ENCODE results near the gene PRMT9.
A peak's percentile ranks its signal among the peaks of the same experiment; 100 is the strongest.

PRMT9 gene

DNA sequence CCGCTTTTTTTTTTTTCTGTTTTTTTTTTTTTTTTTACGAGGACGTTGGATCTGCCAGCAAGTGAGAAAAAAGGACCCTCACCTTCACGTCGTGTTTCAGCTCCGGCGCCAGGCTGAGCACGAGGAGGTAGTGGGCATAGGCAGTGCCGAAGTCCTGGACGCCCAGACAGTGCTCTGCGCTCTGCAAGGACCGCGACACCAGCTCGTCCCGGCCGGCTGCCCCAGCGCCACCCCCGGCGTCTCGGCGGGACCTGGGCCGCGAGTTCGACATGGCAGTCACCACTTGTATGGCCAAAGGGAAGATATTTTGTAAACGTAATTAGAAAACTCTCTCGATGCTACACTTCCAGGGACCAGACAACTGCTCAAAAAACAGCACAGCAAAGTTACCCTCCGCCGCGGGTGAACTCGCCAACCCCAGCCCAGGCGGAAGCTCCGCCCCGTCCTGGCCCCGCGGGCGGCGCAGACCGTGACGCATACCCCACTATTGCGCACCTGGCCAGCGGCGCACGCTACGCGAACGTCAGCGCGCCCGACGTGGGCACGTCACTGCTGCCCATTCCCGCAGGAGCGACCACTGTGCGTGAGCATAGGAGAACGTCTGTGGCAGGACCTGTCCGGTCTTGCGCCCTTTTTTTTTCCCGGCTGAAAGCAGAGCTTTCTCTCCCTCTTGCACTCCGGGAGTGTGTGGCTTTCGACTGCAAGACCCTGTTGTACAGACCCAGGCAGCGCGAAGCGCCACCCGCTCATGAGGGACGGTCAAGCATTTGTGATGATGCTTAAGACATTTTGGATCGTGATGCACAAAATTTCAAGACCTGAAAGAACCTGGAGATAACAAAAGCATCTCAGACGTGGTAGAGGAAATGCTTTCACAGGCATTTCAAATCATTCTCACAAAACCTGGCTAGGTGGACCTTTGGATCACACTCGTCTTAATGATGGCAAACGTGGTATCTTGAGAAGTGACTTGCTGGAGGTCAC lies at the start of gene PRMT9:
Gene PRMT9 (minus strand): TSS at position 447 of the 984 bp plus-strand sequence. CDS start 176 bp downstream, at position 271.
- DNase-seq (ENCODE audit: low read depth): peak; percentile 80

DNA sequence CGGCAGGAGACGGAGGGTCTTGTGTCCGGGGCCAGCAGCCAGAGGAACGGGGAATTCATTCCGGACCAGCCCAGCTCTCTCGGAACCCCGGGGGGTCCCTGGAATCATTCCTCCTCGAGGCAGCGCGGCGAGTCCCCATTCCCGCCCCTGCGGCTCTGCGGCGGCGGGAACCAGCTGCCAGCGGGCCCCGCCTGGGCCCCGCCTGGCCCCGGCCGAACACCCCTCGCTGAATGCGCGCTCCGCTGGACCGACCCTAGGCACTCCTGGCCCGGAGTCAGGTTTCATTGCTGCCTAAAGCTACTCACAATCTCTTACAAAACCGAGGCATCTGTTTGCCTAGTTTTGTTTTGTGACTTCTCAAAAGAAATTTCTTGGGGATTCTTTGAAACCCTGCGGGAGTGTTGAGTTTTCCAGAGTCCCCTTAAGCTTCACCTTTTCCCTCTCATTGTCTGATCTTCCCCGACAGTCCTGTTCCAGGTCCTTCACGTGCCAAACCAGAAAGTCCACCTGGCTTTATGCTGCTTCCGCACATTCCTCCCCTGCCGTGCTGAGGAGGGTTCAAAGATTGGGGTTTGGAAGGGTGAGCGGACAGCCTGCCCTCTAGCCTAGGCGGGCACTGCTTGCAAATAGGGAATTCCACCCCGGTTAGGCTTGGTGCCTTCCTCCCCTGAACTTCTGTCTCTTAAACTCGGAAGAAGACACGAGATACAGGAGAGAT lies 48.7 kb upstream of the PRMT9 start:
- no peak for DNase-seq (ENCODE audit: low read depth)

DNA sequence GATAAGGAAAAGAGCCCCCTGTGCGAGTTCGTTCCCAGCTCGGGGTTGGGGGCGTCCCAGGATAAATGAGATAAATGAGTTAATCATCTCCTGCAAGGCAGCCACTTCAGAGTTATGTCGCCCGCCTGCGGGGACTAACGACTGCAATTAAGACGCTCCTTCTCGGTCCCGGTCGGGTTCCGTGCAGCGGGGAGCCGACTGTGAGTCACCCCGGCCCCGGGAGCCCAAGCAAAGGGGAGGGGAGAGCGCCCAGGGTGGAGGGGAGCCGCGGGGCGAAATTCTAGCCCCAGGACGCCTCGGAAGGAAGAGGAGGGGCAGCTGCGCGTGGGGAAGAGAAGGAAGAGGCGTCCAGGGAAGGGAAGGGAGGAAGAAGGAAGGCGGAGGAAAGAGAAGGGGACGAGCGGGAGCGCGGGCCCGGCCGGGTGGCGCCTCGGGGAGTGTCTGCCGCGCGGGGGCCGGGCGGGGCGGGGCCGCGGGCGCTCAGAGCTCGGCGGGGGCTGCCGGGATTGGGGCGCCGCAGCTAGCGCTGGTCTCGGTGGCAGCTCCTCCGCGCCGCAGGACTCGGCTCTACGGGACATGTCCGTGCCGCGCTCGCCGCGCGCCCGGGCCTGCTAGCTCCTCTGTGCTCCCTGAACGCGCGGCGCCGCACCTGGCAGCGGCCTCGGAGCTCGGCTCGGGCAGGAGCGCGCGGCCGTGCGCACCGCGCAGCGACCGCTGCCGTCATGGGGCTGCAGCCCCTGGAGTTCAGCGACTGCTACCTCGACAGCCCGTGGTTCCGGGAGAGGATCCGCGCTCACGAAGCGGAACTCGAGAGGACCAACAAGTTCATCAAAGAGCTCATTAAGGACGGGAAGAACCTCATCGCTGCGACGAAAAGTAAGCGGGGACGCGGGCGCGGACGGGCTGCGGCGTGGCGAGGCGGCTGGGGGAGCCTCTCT lies 47.9 kb upstream of the PRMT9 start, which contains the start of gene ARHGAP10:
Gene ARHGAP10 (plus strand): TSS at position 509 of the 938 bp plus-strand sequence. CDS start 214 bp downstream, at position 723.
- DNase-seq (ENCODE audit: low read depth): peak; percentile 59

DNA sequence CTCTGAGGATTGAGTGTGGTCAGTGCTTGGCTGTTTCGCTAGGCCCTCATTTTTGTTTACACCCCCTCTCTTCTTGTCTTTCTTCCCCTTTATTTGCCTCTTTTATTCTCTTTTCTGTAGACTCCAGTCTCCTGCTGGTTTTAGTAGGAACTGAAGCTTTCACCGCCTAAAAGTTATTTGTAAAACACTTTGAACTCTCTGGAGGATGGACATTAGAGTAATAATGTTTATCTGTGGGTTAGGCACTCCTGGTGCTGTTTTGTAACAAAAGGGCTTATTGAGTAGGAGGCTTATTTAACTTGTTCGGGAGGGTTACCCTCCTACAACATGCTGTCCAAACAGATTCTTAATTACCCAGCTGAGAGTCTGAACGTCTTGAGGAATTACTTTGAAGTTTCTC lies 46.4 kb upstream of the PRMT9 start:
- no peak for DNase-seq (ENCODE audit: low read depth)

DNA sequence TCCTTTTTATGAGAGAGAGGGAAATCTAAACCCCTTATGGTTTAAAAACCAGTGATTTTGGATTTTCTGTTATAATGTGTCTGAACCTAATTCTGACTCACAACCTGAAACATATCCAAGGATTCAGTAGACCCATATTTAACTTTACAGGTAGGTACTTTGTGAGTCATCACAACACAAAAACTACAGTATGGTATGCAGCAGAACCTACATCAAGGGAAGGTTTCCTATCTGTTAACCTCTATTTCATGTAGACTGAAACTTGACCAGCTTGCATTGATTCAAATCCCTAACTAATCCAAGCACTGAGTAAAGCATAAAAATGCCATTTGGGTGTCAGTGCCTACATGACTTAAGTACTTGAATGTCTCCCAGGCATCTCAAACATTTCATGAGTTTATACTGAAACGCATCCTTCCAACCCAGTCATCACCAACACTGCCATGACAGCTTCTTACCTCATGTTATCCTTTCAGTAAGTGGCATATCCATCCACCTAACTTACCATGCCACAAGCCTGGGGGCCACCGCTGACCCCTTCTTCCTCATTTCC lies 43.6 kb upstream of the PRMT9 start:
- no peak for DNase-seq (ENCODE audit: low read depth)

DNA sequence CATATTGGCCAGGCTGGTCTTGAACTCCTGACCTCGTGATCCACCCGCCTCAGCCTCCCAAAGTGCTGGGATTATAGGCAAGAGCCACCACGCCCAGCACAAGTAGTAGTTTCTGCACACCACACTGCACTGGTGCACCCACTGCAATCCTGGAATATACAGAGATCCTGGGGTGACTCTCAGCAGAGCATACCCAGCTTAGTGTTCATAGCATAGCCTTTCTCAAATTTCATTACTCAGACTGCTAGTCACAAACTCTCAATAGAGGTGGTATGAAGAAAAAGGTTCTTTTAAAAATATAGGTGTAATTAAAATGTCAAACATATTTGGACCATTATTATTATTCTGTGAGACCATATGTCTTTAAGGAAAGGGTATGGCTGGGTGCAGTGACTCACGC lies 41.7 kb upstream of the PRMT9 start:
- DNase-seq (ENCODE audit: low read depth): no peak

DNA sequence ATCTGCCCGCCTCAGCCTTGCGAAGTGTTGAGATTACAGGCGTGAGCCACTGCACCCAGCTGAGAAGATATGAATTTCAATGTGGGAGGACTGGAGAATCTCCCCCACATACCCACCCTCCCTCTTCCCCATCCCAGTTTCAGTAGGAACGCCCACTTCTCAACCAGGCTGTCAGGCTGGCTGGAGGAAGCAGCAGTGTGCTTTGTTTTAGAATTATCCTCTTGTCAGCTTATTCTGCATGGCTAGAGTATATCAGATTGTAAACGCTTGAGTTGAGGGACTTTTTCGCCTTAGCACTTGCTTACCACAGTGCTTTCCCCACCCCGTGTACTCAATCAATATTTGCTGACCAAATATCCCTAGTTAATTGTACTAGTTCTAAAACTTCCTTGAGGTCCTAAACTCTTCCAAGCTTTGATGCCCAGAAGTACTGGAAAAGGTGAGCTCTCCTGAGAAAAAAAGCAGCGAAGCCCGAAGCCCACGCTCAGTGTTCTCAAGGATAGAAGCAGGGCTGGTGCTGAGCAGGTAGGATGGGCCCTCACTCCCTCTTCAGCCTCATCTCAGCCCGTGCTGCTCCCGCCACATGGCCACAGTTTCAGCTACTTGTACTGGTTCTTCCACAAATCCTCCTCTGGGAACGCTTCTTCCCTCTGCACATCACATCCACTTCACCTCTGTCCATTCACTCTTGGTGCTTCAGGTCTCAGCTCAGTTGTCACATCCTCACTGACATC lies 40.7 kb upstream of the PRMT9 start:
- no peak for DNase-seq (ENCODE audit: low read depth)

DNA sequence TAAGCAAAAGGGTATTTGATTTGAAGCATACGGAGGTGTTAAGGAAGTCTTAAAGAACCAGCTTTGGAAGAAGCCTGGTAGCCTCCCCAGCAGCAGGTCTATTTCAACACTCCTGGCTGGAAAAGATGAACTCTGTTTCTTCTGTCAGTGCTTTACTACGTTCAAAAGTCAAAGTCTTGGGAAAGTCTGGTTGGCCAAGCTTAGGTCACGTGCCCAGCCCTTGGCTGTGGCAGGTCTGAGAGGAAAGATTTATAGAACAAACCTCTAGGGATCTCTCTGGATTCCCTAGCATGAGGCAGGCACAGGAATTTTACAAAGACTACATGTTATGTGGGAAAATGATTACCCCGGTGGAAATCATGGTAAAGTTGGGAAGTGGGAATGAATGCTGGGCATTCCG lies 39.4 kb upstream of the PRMT9 start:
- no peak for DNase-seq (ENCODE audit: low read depth)

DNA sequence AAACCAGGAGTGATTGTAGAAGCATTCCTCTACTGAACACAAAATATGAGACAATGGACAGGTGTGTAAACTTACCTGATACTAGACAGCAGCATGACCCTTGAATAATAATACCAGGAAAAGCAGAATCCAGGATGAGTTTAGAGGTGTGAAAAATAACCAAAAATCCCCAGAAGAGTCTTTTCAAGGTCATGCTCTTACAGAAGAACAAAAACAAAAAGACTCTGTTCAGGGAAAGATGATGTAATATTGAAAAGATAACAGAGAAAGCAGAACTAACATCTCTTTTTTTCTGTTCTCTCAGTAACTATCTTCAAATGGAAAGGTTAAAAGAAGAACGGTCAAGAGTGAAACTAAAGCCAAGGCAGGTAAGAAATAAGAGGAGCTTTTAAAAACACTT lies 33.9 kb upstream of the PRMT9 start:
- no peak for DNase-seq (ENCODE audit: low read depth)

DNA sequence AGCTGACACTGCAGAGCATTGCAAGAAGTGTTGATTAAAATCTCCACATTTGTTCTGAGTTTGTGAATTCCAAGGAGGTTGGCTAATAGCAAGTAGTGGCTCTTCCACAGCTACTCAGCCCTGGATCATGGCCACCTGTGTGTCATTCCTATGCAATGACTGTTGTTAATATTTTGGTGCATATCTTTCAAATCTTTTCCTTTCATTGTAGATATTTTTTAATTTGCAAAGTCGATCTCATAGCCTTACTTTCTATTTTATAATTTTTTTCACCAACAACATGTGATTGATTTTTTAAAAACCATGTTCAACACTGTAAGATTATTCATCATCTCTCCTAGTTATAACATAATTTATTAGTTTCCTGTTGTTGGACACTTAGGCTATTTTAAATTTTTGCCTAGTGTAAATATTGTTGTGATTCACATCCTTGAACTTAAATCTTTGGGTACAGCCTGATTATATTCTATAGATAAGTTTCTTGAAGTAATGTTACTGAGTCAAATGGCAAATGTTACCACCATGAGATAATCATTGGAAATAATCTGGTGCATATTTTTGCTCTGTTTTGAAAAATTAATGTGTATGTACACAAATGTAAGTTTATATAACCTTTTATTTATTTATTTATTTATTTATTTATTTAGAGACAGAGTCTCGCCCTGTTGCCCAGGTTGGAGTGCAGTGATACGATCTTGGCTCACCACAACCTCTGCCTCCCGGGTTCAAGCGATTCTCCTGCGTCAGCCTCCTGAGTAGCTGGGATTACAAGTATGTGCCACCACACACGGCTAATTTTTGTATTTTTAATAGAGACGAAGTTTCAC lies 30.8 kb upstream of the PRMT9 start:
- no peak for DNase-seq (ENCODE audit: low read depth)

DNA sequence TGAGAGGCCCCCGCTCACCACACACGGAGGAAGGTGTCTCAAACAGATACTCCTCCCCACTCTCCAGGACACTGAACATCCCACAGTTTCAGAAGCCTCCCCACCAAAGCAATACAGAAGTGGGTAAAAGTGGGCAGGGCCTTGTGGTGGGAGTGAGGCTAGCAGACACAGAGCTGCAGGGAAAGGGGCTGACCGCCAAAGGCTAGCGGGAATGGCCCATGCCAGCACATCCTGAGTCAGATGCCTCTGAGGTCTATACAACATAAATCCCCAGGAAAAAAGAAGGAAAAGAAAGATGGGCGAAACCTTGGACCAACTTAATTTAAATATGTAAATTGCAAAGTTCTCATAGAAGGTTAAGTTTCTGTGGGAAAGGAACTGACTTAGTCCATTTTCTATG lies 26.0 kb upstream of the PRMT9 start:
- DNase-seq (ENCODE audit: low read depth): no peak

DNA sequence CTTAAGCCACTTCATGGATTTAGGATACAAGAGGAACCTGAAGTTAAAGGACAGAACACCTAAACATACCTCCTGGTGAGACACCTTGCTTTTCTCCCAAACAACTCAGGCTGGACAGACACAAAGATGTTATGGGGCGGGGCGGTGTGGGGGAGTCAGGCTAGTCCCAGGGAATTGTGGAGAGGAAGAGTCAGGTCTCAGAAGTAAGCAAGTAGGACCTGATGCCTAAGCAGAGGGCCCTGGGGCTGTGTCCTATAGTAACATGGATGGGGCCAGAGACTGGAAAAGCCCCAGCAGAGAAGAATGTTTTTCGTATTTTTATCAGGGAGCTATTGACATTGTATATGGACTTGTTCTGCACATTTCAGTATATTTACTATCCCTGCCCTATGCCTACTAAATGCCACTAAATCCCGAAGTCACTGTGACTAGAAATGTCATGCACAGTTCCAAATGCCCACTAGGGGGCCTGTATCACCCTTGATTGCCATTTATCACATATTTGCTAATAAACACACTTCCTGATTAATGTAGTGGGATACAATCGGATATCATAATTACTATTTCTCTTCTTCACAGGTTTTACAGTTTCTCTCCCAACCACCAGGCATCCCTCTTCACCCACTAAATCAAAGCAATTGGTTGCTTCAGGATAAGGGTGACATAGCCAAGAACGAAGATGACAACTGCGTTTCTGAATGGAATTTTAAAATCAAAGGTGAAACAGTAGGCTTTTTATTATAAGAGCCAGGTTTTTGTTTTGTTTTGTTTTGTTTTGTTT lies 24.1 kb upstream of the PRMT9 start:
- no peak for DNase-seq (ENCODE audit: low read depth)

DNA sequence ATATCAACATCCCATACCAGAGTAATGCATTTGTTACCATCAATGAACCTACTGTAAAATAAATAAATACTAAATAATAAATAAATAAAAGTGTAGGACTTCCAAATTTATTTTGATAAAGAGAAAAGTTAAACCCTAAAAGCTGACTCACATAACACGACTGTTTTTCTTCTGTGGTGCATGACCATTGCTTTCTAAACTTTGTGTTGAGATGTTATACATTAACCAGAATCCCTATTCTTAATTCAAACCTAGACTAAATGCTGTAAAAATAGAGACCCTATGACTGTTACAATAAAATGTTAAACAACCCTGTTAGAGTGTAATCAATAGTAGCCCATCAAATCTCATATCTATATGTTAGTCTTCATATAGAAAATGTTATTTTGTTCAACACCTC lies 20.9 kb upstream of the PRMT9 start:
- DNase-seq (ENCODE audit: low read depth): no peak

DNA sequence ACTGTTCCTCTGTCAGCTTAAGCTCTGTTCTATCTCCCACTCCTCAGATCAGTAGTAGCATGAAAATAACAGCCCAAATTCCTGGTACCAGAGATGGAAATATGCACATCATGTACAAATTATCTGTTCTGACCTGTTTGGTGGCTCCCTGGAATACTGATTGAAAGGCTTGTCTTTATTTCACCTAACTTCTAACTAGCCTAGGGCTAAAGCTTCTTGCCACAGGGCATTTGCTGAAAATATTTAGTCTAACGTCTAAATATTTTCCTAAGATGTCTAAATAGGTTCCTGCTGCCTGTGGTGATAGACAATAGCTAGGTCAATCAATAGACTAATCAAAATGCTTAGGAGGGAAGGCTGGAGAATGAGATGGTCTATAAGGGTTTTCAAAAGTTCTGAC lies 12.9 kb upstream of the PRMT9 start:
- no peak for DNase-seq (ENCODE audit: low read depth)

DNA sequence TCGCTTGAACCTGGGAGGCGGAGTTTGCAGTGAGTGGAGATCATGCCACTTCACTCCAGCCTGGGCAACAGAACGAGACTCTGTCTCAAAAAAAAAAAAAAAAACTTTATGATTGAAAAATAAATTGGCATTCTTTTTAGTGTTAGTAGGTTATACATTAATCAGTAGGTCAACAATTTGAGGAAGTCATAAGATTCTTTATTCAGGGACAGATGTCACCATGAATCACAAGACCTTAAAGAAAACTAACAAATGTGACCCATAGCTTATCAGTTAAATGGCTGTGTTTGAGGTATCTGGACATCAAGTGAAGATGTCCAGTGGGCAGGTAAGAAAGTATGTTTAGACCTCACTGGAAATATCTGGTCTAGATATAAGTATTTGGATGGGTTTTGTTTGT lies 9.3 kb upstream of the PRMT9 start:
- no peak for DNase-seq (ENCODE audit: low read depth)

DNA sequence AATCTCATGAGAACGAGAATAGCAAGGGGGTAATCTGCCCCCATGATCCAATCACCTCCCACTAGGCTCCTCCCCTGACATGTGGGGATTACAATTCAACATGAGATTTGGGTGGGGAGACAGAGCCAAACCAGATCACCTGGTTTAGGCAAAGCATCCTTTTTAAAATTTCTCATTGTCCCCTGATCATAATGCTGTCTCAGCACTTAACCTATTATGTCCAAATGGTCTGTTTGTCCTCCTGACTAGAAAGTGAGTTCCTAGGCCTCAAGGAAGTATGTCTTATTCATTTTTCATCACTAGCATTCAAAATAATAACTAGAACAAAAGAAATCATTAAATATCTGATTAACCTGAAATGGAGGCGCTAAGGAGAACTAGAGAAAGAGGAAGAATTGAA lies 7.9 kb upstream of the PRMT9 start:
- no peak for DNase-seq (ENCODE audit: low read depth)

DNA sequence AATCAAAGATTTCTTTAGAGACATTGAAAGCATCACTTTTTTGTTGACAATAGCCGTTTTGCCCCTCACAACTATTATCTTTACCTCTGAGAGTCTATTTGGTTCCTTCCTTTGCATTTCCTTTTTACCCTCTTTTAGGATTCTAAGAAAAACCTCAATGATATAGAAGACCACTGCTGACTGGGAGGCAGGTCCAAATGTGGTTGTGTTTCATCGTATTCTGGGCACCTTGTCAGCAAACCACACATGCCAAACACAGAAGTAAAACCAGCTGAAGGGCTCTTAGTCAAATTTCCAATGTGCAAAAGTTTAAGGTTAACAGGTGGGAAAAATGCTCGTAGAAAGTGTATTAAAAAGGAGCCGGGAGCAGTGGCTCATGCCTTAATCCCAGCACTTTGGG lies 5.1 kb upstream of the PRMT9 start:
- DNase-seq (ENCODE audit: low read depth): no peak

DNA sequence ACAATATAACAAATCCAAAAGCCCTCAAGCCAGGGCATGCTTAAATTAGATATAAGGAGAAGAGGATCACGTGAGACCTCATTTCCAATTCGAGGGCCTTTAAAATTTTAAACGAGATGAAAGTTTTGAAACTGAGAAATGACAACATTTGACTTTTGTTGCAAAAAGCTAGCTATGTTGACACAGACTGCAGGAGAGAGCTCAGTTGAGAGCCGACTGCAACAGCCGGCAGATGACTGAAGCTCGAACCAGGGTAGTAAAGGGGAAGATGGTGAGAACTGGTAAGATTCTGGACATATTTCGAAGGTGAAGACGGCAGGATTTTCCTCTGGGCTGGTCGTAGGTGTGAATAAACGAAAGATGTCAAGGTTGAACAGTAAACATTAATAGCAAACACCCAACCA lies 773 bp downstream of the PRMT9 start:
- no peak for DNase-seq (ENCODE audit: low read depth)

DNA sequence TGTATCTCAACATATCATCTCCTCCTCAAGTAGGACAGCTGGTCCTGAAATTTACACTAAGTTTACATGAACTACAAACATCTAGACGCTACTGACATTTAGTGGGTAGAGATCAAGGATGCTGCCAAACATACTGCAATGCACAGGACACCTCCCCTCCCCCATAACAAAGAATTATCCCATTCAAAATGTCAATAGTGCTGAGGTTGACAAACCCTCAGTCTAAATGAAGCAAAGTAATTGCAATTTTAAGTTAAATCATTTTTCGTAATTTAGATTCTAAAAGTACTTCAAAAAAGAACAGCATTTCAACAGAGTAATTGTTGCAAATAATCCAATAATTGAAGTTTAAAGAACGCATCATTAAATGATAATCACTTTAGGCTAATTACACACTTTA lies 1.2 kb downstream of the PRMT9 start:
- no peak for DNase-seq (ENCODE audit: low read depth)

Measured in stimulated activated CD8-positive, alpha-beta memory T cell treated with anti-CD3 and anti-CD28 coated beads, Interleukin-12 subunit alpha, Interleukin-12 subunit beta, amount 100 ng/mL, for 4 hours (primary cell).